Ovary (tissue), 3 donors: ENCODE results near the gene ZNF672.

Experiments used
- CTCF ChIP-seq, 3 donors: fragments of 450-650 bp in 2 of 3; fragments of 200-600 bp in 1 of 3; IDR thresholded peaks; one replicate each; pipeline versions ENCODE4 v1.5.1 to v1.8.0; 2016 to 2022; ENCODE audit warnings: antibody characterized with exemption in 3 of 3, mild to moderate bottlenecking in 1 of 3
- POLR2A ChIP-seq: fragments of 450-650 bp; IDR thresholded peaks from one replicate; pipeline ENCODE4 v1.6.1; 2017; ENCODE audit warnings: antibody characterized with exemption, mild to moderate bottlenecking, moderate library complexity
- donor health status: DM: no; HTN: no; CAD: no.

GRCh38 chr1:248857201-248857600 is 19.2 kb downstream of the ZNF672 start:
- no peak for TF ChIP-seq POLR2A
- no peak for TF ChIP-seq CTCF (IDR thresholded peaks at IDR 0.05)
